H9 (cell line): ENCODE data around the gene LTBP2. TPM values are rescaled to one million over a fixed set of nuclear protein-coding genes. Genes with fewer than 3 reads are reported as not detected.

Experiments
- DNase-seq: peaks from one replicate; pipeline ENCODE4 v3.0.0-alpha.2; 2017
- H2AFZ ChIP-seq: one replicate; pipeline ENCODE4 v1.6.1; 2013; ENCODE audit warnings: mild to moderate bottlenecking, low read length, control low read depth, moderate library complexity
- H2AK5ac ChIP-seq: 2 replicates; pipeline ENCODE4 v1.6.1; 2013; ENCODE audit warnings: low read length, control low read depth, mixed read lengths; ENCODE audit not compliant: insufficient read length
- H2BK120ac ChIP-seq: one replicate; pipeline ENCODE4 v1.6.1; 2013; ENCODE audit warnings: low read depth, mild to moderate bottlenecking, low read length, control low read depth, inconsistent platforms; ENCODE audit not compliant: poor library complexity, severe bottlenecking
- H2BK12ac ChIP-seq: 2 replicates; pipeline ENCODE4 v1.6.1; 2013; ENCODE audit warnings: low read length, control low read depth, mixed read lengths, low read depth; ENCODE audit not compliant: insufficient read length
- H2BK15ac ChIP-seq: 2 replicates; pipeline ENCODE4 v1.6.1; 2013; ENCODE audit warnings: low read depth, low read length, control low read depth
- H2BK20ac ChIP-seq: one replicate; pipeline ENCODE4 v1.6.1; 2013; ENCODE audit warnings: low read depth, mild to moderate bottlenecking, low read length, control low read depth, inconsistent platforms; ENCODE audit not compliant: poor library complexity, severe bottlenecking
- H2BK5ac ChIP-seq: 2 replicates; pipeline ENCODE4 v1.6.1; 2013; ENCODE audit warnings: low read length, control low read depth, mixed read lengths; ENCODE audit not compliant: insufficient read length
- H3K14ac ChIP-seq: 2 replicates; pipeline ENCODE4 v1.6.1; 2013; ENCODE audit warnings: low read length, control low read depth; ENCODE audit not compliant: insufficient read depth
- H3K18ac ChIP-seq: 2 replicates; pipeline ENCODE4 v1.6.1; 2013; ENCODE audit warnings: low read depth, mild to moderate bottlenecking, mixed read lengths, low read length, control low read depth; ENCODE audit not compliant: insufficient read length
- H3K23ac ChIP-seq: 2 replicates; pipeline ENCODE4 v1.6.1; 2013; ENCODE audit warnings: low read length, control low read depth, mixed read lengths, low read depth; ENCODE audit not compliant: insufficient read length
- H3K23me2 ChIP-seq: 2 replicates; pipeline ENCODE4 v1.6.1; 2013; ENCODE audit warnings: low read depth, mild to moderate bottlenecking, mixed read lengths, low read length, control low read depth; ENCODE audit not compliant: insufficient read length, poor library complexity, severe bottlenecking
- H3K27ac ChIP-seq: 2 replicates; pipeline ENCODE4 v1.5.1; 2013; ENCODE audit warnings: low read length, control low read depth, mixed read lengths, low read depth; ENCODE audit not compliant: insufficient read length
- H3K27me3 ChIP-seq: 2 replicates; pipeline ENCODE4 v1.6.1; 2013; ENCODE audit warnings: low read length, control low read depth, inconsistent platforms; ENCODE audit not compliant: insufficient read depth
- H3K4ac ChIP-seq: 2 replicates; pipeline ENCODE4 v1.6.1; 2013; ENCODE audit warnings: low read depth, mild to moderate bottlenecking, control low read depth, inconsistent platforms, low read length, moderate library complexity
- H3K4me1 ChIP-seq: 2 replicates; pipeline ENCODE4 v1.6.1; 2013; ENCODE audit warnings: low read length, control low read depth, inconsistent platforms; ENCODE audit not compliant: insufficient read depth
- H3K4me2 ChIP-seq: 2 replicates; pipeline ENCODE4 v1.6.1; 2013; ENCODE audit warnings: low read length, control low read depth, mixed read lengths; ENCODE audit not compliant: insufficient read length, insufficient read depth
- H3K56ac ChIP-seq: 2 replicates; pipeline ENCODE4 v1.6.1; 2013; ENCODE audit warnings: low read depth, mild to moderate bottlenecking, mixed read lengths, low read length, control low read depth; ENCODE audit not compliant: insufficient read length
- H3K79me1 ChIP-seq: 2 replicates; pipeline ENCODE4 v1.6.1; 2013; ENCODE audit warnings: low read depth, mild to moderate bottlenecking, moderate library complexity, low read length, control low read depth, inconsistent platforms; ENCODE audit not compliant: insufficient read depth, poor library complexity, severe bottlenecking
- H3K79me2 ChIP-seq: 2 replicates; pipeline ENCODE4 v1.6.1; 2013; ENCODE audit warnings: low read length, control low read depth, inconsistent platforms; ENCODE audit not compliant: insufficient read depth
- H3K9ac ChIP-seq: 2 replicates; pipeline ENCODE4 v1.6.1; 2013; ENCODE audit warnings: low read length, control low read depth, mixed read lengths; ENCODE audit not compliant: insufficient read length; ENCODE audit errors: extremely low read depth
- H3K9me3 ChIP-seq: one replicate; pipeline ENCODE4 v1.6.1; 2013; ENCODE audit warnings: low read depth, low read length, inconsistent platforms; ENCODE audit not compliant: control insufficient read depth
- H3T11ph ChIP-seq: one replicate; pipeline ENCODE4 v1.6.1; 2013; ENCODE audit warnings: mild to moderate bottlenecking, low read length, control low read depth, inconsistent platforms
- H4K20me1 ChIP-seq: one replicate; pipeline ENCODE4 v1.6.1; 2013; ENCODE audit not compliant: control insufficient read depth, insufficient read length, insufficient read depth
- H4K5ac ChIP-seq: 2 replicates; pipeline ENCODE4 v1.6.1; 2013; ENCODE audit warnings: low read depth, mild to moderate bottlenecking, mixed read lengths, low read length, control low read depth; ENCODE audit not compliant: insufficient read length
- H4K8ac ChIP-seq: replicated peaks from 2 replicates; pipeline ENCODE4 v1.6.1; 2013; ENCODE audit warnings: low read length, control low read depth, mixed read lengths, low read depth; ENCODE audit not compliant: insufficient read length
- H4K91ac ChIP-seq: 2 replicates; pipeline ENCODE4 v1.6.1; 2013; ENCODE audit warnings: low read depth, mild to moderate bottlenecking, moderate library complexity, mixed read lengths, low read length, control low read depth; ENCODE audit not compliant: insufficient read length
- H3K27ac Mint-ChIP-seq, 3 experiments: 2 replicates in 2 of 3; 3 replicates in 1 of 3; pipeline ENCODE4 v1.8.0; 2020 to 2021; ENCODE audit warnings: mixed read lengths in 3 of 3, mild to moderate bottlenecking in 1 of 3, moderate library complexity in 1 of 3
- H3K27me3 Mint-ChIP-seq: 2 replicates; pipeline ENCODE4 v1.8.0; 2021; ENCODE audit warnings: low read depth, mild to moderate bottlenecking, moderate library complexity, mixed read lengths
- H3K36me3 Mint-ChIP-seq, 3 experiments: 2 replicates in 2 of 3; 3 replicates in 1 of 3; pipeline ENCODE4 v1.8.0; 2020 to 2021; ENCODE audit warnings: low read depth in 3 of 3, mixed read lengths in 3 of 3; ENCODE audit not compliant: insufficient read depth in 1 of 3
- H3K4me1 Mint-ChIP-seq, 2 experiments: 2 replicates each; pipeline ENCODE4 v1.8.0; 2020; ENCODE audit warnings: mixed read lengths in 2 of 2
- H3K4me3 Mint-ChIP-seq, 2 experiments: 2 replicates in 1 of 2; 3 replicates in 1 of 2; pipeline ENCODE4 v1.8.0; 2020 to 2021; ENCODE audit warnings: mild to moderate bottlenecking in 2 of 2, mixed read lengths in 2 of 2, moderate library complexity in 1 of 2
- H3K9me3 Mint-ChIP-seq, 2 experiments: 2 replicates in 1 of 2; 3 replicates in 1 of 2; pipeline ENCODE4 v1.8.0; 2020; ENCODE audit warnings: mild to moderate bottlenecking in 2 of 2, mixed read lengths in 2 of 2, moderate library complexity in 1 of 2
- CTCF ChIP-seq: fragments of 200-600 bp; sonication (generic); conservative IDR thresholded peaks from 3 replicates; pipeline ENCODE4 v1.8.0; 2021; ENCODE audit warnings: antibody characterized with exemption, mild to moderate bottlenecking
- WGBS: extraction: QIAGEN DNeasy Blood & Tissue Kit; methylation state at CpG from one replicate; pipeline ENCODE4 v1.1.7; 2013; ENCODE audit warnings: missing lambda C conversion rate, low lambda C conversion rate, mixed read lengths; ENCODE audit not compliant: insufficient read length; ENCODE audit errors: extremely low coverage; 5-methylcytosine and 5-hydroxymethylcytosine counted together
- total RNA-seq: library from RNA; stranded (reverse); gene quantifications from 2 replicates; pipeline ENCODE4 v1.2.1, GENCODE V29; 2021

The LTBP2 gene
- total RNA-seq, 1 experiment from 2014 or later: 0.77 TPM

GRCh38 chr14:74634964-74635363, 22.9 kb upstream of the LTBP2 start:
- Mint-ChIP-seq H3K4me1 (peaks cover 33 to 53% of the 10 kb centered on the region in 2 experiments), H3K27me3 (no peaks in the 10 kb centered on the region), H3K27ac (no peak overlapping the region), H3K4me3 (no peak overlapping the region), H3K36me3 (no peaks in the 10 kb centered on the region), H3K9me3 (no peaks in the 10 kb centered on the region)
- H3K9ac ChIP-seq: no peak overlapping the region
- H3K9me3 ChIP-seq: no peaks in the 10 kb centered on the region
- no peak overlapping the region for H2BK12ac ChIP-seq
- H3K79me2 ChIP-seq: no peaks in the 10 kb centered on the region
- no peak overlapping the region for H2BK15ac ChIP-seq
- H3K56ac ChIP-seq: no peak overlapping the region
- H3K4me1 ChIP-seq: no peaks in the 10 kb centered on the region
- no peak overlapping the region for H3T11ph ChIP-seq
- H2BK120ac ChIP-seq: no peak overlapping the region
- H3K23me2 ChIP-seq: no peaks in the 10 kb centered on the region
- no peak overlapping the region for H3K14ac ChIP-seq
- no peak overlapping the region for H2BK20ac ChIP-seq
- no peak overlapping the region for H4K91ac ChIP-seq
- no peak overlapping the region for H2BK5ac ChIP-seq
- H3K4ac ChIP-seq: no peak overlapping the region
- no CpG with 5 or more reads among the region's 2 CpGs for WGBS
- H3K27ac ChIP-seq: no peak overlapping the region
- no peak overlapping the region for H3K23ac ChIP-seq
- no peak overlapping the region for H2AK5ac ChIP-seq
- no peak overlapping the region for H4K5ac ChIP-seq
- no peak for DNase-seq
- no peaks in the 10 kb centered on the region for H4K20me1 ChIP-seq
- H3K4me2 ChIP-seq: no peak overlapping the region
- H3K79me1 ChIP-seq: no peaks in the 10 kb centered on the region
- TF ChIP-seq CTCF: no peak
- no peak overlapping the region for H3K18ac ChIP-seq
- H4K8ac ChIP-seq: no peak overlapping the region
- H3K27me3 ChIP-seq: no peaks in the 10 kb centered on the region
- H2AFZ ChIP-seq: no peak overlapping the region
